ENCODE data around the gene DLEC1. TPM values are rescaled to one million over a fixed set of nuclear protein-coding genes. Genes with fewer than 3 reads are reported as not detected.

DLEC1 gene
- total and polyA plus RNA-seq, 5 donors, result 0.23 to 1.0 (median 0.48) TPM

GRCh38 chr3:38022301-38022700, 16.7 kb upstream of the DLEC1 start:
- peak in 1 of 3 donors; percentile 62 for DNase-seq
- H3K27ac ChIP-seq (ENCODE audit: low read length), result no peak overlapping the region

DNA sequence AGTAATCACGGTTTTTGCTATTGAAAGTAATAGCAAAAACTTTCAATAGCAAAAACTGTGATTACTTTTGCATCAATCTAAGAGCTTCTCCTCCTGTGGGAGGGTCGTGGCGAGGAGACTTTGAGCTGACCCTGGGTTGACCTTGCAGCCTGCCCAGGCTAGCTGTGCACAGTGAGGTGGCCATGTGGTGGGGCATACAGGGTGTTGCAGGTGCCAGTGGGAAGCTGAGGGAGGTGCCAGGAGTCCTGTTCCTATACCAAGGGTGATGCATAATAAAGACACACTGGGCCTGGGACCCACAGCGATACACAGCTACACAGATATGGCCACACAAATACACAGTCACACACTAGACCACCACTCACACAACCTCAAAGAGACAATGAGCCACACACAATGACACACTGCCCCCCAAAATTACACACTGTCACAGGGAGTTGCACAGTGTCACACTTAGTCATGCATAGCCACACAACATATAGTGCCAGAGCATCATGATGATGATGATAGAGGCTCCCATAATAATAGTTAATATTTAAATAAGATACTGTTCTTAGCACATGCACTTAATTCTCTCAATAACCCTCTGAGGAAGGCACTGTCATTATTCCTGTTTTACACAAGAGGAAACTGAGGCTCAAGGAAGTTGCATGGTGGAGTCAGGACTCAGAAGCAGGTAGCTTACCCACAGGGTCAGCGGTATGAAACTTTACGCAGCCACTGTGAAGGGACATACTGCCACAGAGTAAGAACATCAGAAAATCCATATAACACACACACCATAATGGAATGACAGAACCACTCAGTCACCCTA, 15.9 kb upstream of the DLEC1 start:
- Histone ChIP-seq H3K4me1 (ENCODE audit: control insufficient read depth, insufficient read depth, low read length) (peaks cover 3% of the 10 kb centered on the region), H3K4me3 (ENCODE audit: low read length) (no peak overlapping the region), H3K9me3 (ENCODE audit: control insufficient read depth, low read length) (no peaks in the 10 kb centered on the region), H3K27me3 (ENCODE audit: control insufficient read depth, insufficient read depth) (no peaks in the 10 kb centered on the region), H3K27ac (ENCODE audit: low read length) (no peak overlapping the region)
- DNase-seq, result peak in 1 of 3 donors; percentile 40
- no peak for ATAC-seq
- intact Hi-C loops (cut with DNase I), result no loop called here
- WGBS, result 83% methylated on average over 6 of the region's 6 CpGs

More at GRCh38 chr3:38022301-38022700, 16.7 kb upstream of the DLEC1 start:
- intact Hi-C loops (cut with DNase I), result no loop called here
- WGBS, result 57% methylated on average over 3 of the region's 3 CpGs
- no peaks in the 10 kb centered on the region for H3K9me3 ChIP-seq (ENCODE audit: control insufficient read depth, low read length)
- no peak overlapping the region for H3K4me3 ChIP-seq (ENCODE audit: low read length)
- ATAC-seq, result no peak
- H3K4me1 ChIP-seq (ENCODE audit: control insufficient read depth, insufficient read depth, low read length), result peaks cover 3% of the 10 kb centered on the region
- no peaks in the 10 kb centered on the region for H3K27me3 ChIP-seq (ENCODE audit: control insufficient read depth, insufficient read depth)

DNA sequence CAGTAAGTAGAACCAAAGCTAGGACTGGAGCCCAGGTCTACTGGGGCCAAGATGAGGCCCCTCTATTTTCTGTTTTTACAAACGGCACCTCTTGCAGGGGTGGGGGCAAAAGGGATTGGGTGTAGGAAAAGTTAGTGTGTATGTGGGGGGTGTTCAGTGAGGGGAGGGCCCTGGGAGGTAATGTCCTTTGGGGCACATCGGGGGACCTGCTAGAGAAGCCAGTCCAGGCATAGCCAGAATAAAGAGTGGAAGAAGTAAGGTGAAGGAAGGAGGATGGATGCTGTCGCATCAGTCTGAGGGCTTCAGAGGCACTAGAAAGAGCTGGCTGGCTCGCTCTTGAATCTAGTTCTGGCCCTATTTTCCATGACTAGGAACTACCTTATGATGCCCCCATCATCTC, 12.2 kb upstream of the DLEC1 start:
- no peak for DNase-seq
- 81% methylated on average over 4 of the region's 4 CpGs for WGBS

GRCh38 chr3:38027466-38028465, 11.2 kb upstream of the DLEC1 start:
- H3K27me3 ChIP-seq (ENCODE audit: control insufficient read depth, insufficient read depth), result no peaks in the 10 kb centered on the region
- H3K27ac ChIP-seq (ENCODE audit: low read length), result no peak overlapping the region
- ATAC-seq, result no peak
- no peaks in the 10 kb centered on the region for H3K9me3 ChIP-seq (ENCODE audit: control insufficient read depth, low read length)
- intact Hi-C loops (cut with DNase I), result no loop called here
- peaks cover 3% of the 10 kb centered on the region for H3K4me1 ChIP-seq (ENCODE audit: control insufficient read depth, insufficient read depth, low read length)
- peak in 1 of 3 donors; percentile 33 for DNase-seq
- WGBS, result 84% methylated on average over 6 of the region's 6 CpGs
- no peak overlapping the region for H3K4me3 ChIP-seq (ENCODE audit: low read length)

More for the DNA sequence above, 12.2 kb upstream of the DLEC1 start:
- intact Hi-C loops (cut with DNase I), result no loop called here
- H3K27me3 ChIP-seq (ENCODE audit: control insufficient read depth, insufficient read depth), result no peaks in the 10 kb centered on the region
- H3K9me3 ChIP-seq (ENCODE audit: control insufficient read depth, low read length), result no peaks in the 10 kb centered on the region
- peaks cover 3% of the 10 kb centered on the region for H3K4me1 ChIP-seq (ENCODE audit: control insufficient read depth, insufficient read depth, low read length)
- ATAC-seq, result no peak
- H3K27ac ChIP-seq (ENCODE audit: low read length), result no peak overlapping the region
- no peak overlapping the region for H3K4me3 ChIP-seq (ENCODE audit: low read length)

- no peaks in the 10 kb centered on the region for H3K27me3 ChIP-seq (ENCODE audit: control insufficient read depth, insufficient read depth)
- intact Hi-C loops (cut with DNase I), result no loop called here
- ATAC-seq (peak; percentile 2 to 7), DNase-seq (peak; percentile 50 to 80 (median 75))
- WGBS, result 14% methylated on average over 45 of the region's 45 CpGs
- H3K9me3 ChIP-seq (ENCODE audit: control insufficient read depth, low read length), result no peaks in the 10 kb centered on the region
- no peaks in the 10 kb centered on the region for H3K4me1 ChIP-seq (ENCODE audit: control insufficient read depth, insufficient read depth, low read length)
- peak overlapping the region; percentile 43 for H3K27ac ChIP-seq (ENCODE audit: low read length)
- peak overlapping the region; percentile 85 for H3K4me3 ChIP-seq (ENCODE audit: low read length)
Measured at GRCh38 chr3:38028621-38029361, 10.2 kb upstream of the DLEC1 start.

DNA sequence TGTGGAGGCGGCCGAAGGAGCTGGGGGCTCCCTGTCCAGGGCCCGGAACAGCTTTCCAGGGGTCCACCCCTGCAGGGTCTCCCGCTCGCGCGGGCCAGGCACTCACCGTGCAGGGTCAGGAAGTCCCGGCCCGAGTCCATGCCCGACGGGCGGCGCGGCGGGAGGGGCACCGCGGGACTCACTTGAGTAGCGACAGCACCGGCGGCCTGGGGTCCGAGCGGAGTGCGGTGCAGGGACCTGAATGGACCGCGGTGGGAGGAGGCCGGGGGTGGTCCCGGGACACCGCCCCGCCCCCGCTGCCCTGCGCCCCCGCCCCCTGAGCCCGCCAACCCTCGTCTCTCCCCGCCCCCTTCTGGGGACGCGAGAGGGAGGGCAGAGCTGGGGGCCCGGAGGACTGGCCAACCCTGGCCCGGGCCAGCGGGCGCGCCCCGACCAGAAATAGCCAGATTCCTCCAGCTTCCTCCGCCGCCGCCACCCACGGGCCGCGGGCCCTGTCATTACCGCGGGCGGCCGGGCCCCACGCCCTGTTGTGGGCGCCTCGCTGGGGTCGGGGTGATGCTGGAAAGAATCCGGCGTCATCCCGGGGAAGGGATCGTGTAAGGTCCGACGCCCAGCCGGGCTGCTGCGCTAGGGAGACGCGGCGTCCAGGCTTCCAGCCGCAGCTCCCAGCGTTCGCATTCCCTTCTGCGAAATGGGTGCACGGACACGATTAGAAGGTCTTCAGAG, 9.4 kb upstream of the DLEC1 start, which contains the start of gene PLCD1:
TSS of gene PLCD1 (minus strand) at position 243 of the 726 bp plus-strand sequence. CDS start at position 140, 103 bp downstream.
- ATAC-seq (peak; percentile 71 to 74), DNase-seq (peak; percentile 90 to 96 (median 96))
- peak within 1 kb of the TSS; percentile 43 for H3K27ac ChIP-seq (ENCODE audit: low read length)
- under 1% methylated on average over 75 of the region's 75 CpGs for WGBS
- peak within 1 kb of the TSS; percentile 85 for H3K4me3 ChIP-seq (ENCODE audit: low read length)
- H3K27me3 ChIP-seq (ENCODE audit: control insufficient read depth, insufficient read depth), result no peaks in the 10 kb centered on the region
- H3K9me3 ChIP-seq (ENCODE audit: control insufficient read depth, low read length), result no peaks in the 10 kb centered on the region
- intact Hi-C loops (cut with DNase I), result no loop called here
- H3K4me1 ChIP-seq (ENCODE audit: control insufficient read depth, insufficient read depth, low read length), result no peaks in the 10 kb centered on the region

GRCh38 chr3:38030126-38031021, 8.6 kb upstream of the DLEC1 start:
- H3K27me3 ChIP-seq (ENCODE audit: control insufficient read depth, insufficient read depth), result no peaks in the 10 kb centered on the region
- H3K9me3 ChIP-seq (ENCODE audit: control insufficient read depth, low read length), result no peaks in the 10 kb centered on the region
- intact Hi-C loops (cut with DNase I), result no loop called here
- H3K27ac ChIP-seq (ENCODE audit: low read length), result peak overlapping the region; percentile 34
- peak overlapping the region; percentile 85 for H3K4me3 ChIP-seq (ENCODE audit: low read length)
- DNase-seq, result no peak
- H3K4me1 ChIP-seq (ENCODE audit: control insufficient read depth, insufficient read depth, low read length), result no peaks in the 10 kb centered on the region
- WGBS, result 39% methylated on average over 8 of the region's 8 CpGs
- ATAC-seq, result no peak

DNA sequence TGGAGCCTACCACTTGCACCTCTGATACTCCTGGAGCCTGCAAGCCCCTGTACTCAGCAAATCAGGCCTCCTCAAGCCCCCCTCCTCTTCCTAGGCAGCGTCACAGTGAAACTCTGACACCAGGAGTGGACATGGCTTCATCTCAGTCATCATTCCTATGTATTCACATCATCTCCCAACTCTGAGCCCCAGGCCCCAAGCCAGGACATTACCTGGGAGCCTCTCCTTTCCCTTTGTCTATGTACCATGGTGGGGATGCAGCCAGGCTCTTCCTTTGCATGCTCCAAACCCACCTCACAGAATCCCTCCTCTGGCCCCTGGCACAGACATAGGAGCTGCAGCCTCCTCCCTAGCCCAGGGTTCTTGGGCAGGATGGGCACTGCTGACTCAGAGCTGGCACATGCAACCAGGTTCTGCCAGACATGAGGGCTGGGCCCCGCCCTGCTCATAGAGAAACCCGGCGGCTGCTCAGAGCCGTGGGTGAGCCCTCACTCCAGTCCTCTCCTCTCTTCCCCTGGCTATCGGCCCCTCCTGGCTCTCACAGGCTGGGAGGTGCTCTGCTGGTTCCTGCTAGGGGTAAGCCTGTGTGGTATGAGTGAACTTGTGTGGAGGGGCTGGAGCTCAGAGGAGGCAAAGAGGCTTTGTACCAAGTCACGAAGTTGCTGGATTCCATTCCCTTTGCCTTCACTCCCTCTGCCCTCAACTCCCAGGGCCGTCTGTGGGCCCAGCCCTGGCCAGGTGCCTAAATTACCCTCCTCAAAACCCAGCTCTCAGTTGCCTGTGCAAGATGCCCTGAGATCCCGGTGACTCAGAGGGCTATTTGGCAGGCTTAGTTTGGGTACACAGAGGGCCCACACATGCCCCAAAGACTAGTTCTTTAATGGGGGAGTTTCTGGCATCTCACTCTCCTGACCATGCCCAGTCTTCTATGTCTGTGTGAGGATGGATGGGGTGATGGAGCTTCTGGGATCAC, 7.7 kb upstream of the DLEC1 start:
- DNase-seq (peak in 1 of 3 donors; percentile 55), ATAC-seq (peak; percentile 2 to 22)
- Histone ChIP-seq H3K27me3 (ENCODE audit: control insufficient read depth, insufficient read depth) (no peaks in the 10 kb centered on the region), H3K4me1 (ENCODE audit: control insufficient read depth, insufficient read depth, low read length) (no peaks in the 10 kb centered on the region), H3K9me3 (ENCODE audit: control insufficient read depth, low read length) (no peaks in the 10 kb centered on the region), H3K27ac (ENCODE audit: low read length) (no peak overlapping the region), H3K4me3 (ENCODE audit: low read length) (no peak overlapping the region)
- whole genome bisulfite sequencing, result 52% methylated on average over 9 of the region's 9 CpGs
- intact Hi-C loops (cut with DNase I), result no loop called here
